ENCODE results near the gene PMEL.

GRCh38 chr12:55970775-55971174 lies 4.9 kb upstream of the PMEL start:
- TF ChIP-seq CTCF (IDR thresholded peaks at IDR 0.05) (no peak), POLR2A (IDR thresholded peaks at IDR 0.05) (no peak), EP300 (IDR thresholded peaks at IDR 0.05) (no peak), POLR2AphosphoS5 (IDR thresholded peaks at IDR 0.05) (no peak)
